CD14-positive monocyte (primary cell): Measurements from ENCODE around the gene ZIC5. TPM values are rescaled to one million over a fixed set of nuclear protein-coding genes. Genes with fewer than 3 reads are reported as not detected.

Source experiments
- DNase-seq, 3 donors: peaks; one replicate each; pipeline ENCODE4 v3.0.0-alpha.2; 2011 to 2022
- H2AFZ ChIP-seq: 2 replicates; pipeline ENCODE4 v1.6.0; 2012; ENCODE audit warnings: mild to moderate bottlenecking, low read depth, low read length, inconsistent platforms; ENCODE audit not compliant: insufficient read depth, poor library complexity, severe bottlenecking
- H3K27ac ChIP-seq, 2 donors: 1 replicate in 1 of 2; 2 replicates in 1 of 2; pipeline ENCODE4 v1.5.1; 2012 to 2013; ENCODE audit warnings: low read length in 2 of 2, control low read depth in 1 of 2, inconsistent platforms in 1 of 2, low read depth in 1 of 2, mild to moderate bottlenecking in 1 of 2
- H3K27me3 ChIP-seq, 2 donors: one replicate each; pipeline versions ENCODE4 v1.6.0 to v1.6.1; 2011 to 2013; ENCODE audit warnings: low read length in 2 of 2; ENCODE audit not compliant: control insufficient read depth in 2 of 2, insufficient read depth in 2 of 2
- H3K36me3 ChIP-seq, 2 donors: replicated peaks in 1 of 2; 1 replicate in 1 of 2; 2 replicates in 1 of 2; pipeline versions ENCODE4 v1.5.1 to v1.6.1; 2012 to 2013; ENCODE audit warnings: low read length in 2 of 2, control low read depth in 1 of 2, inconsistent platforms in 1 of 2, mild to moderate bottlenecking in 1 of 2; ENCODE audit not compliant: insufficient read depth in 2 of 2, control insufficient read depth in 1 of 2
- H3K4me1 ChIP-seq, 2 donors: 1 replicate in 1 of 2; 2 replicates in 1 of 2; pipeline versions ENCODE4 v1.5.1 to v1.6.1; 2012 to 2013; ENCODE audit warnings: low read length in 2 of 2, control low read depth in 1 of 2, inconsistent platforms in 1 of 2, mild to moderate bottlenecking in 1 of 2, moderate library complexity in 1 of 2; ENCODE audit not compliant: insufficient read depth in 2 of 2, control insufficient read depth in 1 of 2
- H3K4me2 ChIP-seq: replicated peaks from 2 replicates; pipeline ENCODE3; 2012; ENCODE audit warnings: low read length, moderate library complexity, mild to moderate bottlenecking; ENCODE audit not compliant: poor library complexity, severe bottlenecking; ENCODE audit errors: extremely low read depth
- H3K4me3 ChIP-seq, 3 experiments: fragments of 200-600 bp in 1 of 3; sonication (generic) in 1 of 3; replicated peaks in 1 of 3; 1 replicate in 2 of 3; 2 replicates in 1 of 3; pipeline ENCODE4 v1.5.1; 2011 to 2013; ENCODE audit warnings: low read length in 3 of 3, mild to moderate bottlenecking in 3 of 3, control low read depth in 2 of 3, low read depth in 2 of 3, inconsistent platforms in 1 of 3, moderate library complexity in 1 of 3
- H3K79me2 ChIP-seq: 2 replicates; pipeline ENCODE4 v1.6.0; 2012; ENCODE audit warnings: mild to moderate bottlenecking, control low read depth, inconsistent platforms, low read length, moderate library complexity; ENCODE audit not compliant: insufficient read depth
- H3K9ac ChIP-seq: 2 replicates; pipeline ENCODE4 v1.6.0; 2017; ENCODE audit warnings: low read length, mild to moderate bottlenecking; ENCODE audit not compliant: insufficient read depth, poor library complexity, severe bottlenecking
- H3K9me3 ChIP-seq, 2 donors: replicated peaks in 1 of 2; 1 replicate in 1 of 2; 2 replicates in 1 of 2; pipeline versions ENCODE4 v1.5.1 to v1.6.1; 2012 to 2013; ENCODE audit warnings: low read length in 2 of 2, control low read depth in 1 of 2; ENCODE audit not compliant: control insufficient read depth in 1 of 2, insufficient read depth in 1 of 2
- H4K20me1 ChIP-seq: 2 replicates; pipeline ENCODE4 v1.6.0; 2012; ENCODE audit warnings: mild to moderate bottlenecking, low read length, control low read depth, moderate library complexity; ENCODE audit not compliant: insufficient read depth
- H3K27ac Mint-ChIP-seq, 7 donors: one replicate each; pipeline ENCODE4 v1.8.0; 2020; ENCODE audit warnings: mild to moderate bottlenecking in 7 of 7, mixed read lengths in 7 of 7, moderate library complexity in 6 of 7, inconsistent platforms in 2 of 7
- H3K27me3 Mint-ChIP-seq, 3 donors: one replicate each; pipeline ENCODE4 v1.8.0; 2021 to 2022; ENCODE audit warnings: low read depth in 3 of 3, mild to moderate bottlenecking in 3 of 3, mixed read lengths in 3 of 3, moderate library complexity in 3 of 3, inconsistent platforms in 1 of 3
- H3K36me3 Mint-ChIP-seq, 2 donors: one replicate each; pipeline ENCODE4 v1.8.0; 2020; ENCODE audit warnings: mixed read lengths in 2 of 2, inconsistent platforms in 1 of 2, mild to moderate bottlenecking in 1 of 2
- H3K4me1 Mint-ChIP-seq: one replicate; pipeline ENCODE4 v1.8.0; 2020; ENCODE audit warnings: mild to moderate bottlenecking, mixed read lengths
- H3K4me3 Mint-ChIP-seq, 2 donors: one replicate each; pipeline ENCODE4 v1.8.0; 2020; ENCODE audit warnings: mild to moderate bottlenecking in 2 of 2, mixed read lengths in 2 of 2, moderate library complexity in 1 of 2
- H3K9me3 Mint-ChIP-seq, 7 donors: one replicate each; pipeline ENCODE4 v1.8.0; 2020 to 2022; ENCODE audit warnings: mixed read lengths in 7 of 7, mild to moderate bottlenecking in 6 of 7, moderate library complexity in 6 of 7, inconsistent platforms in 2 of 7
- CTCF ChIP-seq: fragments of 200-600 bp; IDR thresholded peaks from one replicate; pipeline ENCODE4 v1.8.0; 2022; ENCODE audit warnings: antibody characterized with exemption, mild to moderate bottlenecking
- WGBS: methylation state at CpG from one replicate; pipeline ENCODE4 v1.1.5; 2013; ENCODE audit warnings: missing lambda C conversion rate; ENCODE audit not compliant: insufficient coverage; 5-methylcytosine and 5-hydroxymethylcytosine counted together
- intact Hi-C, 2 donors: fragments of 100-400 bp; cut with micrococcal nuclease; formaldehyde crosslinking; loops; one replicate each; pipeline versions ENCODE4 v1.15.0 to v1.15.1; 2023
- polyA plus RNA-seq, 3 donors: library from polyadenylated mRNA; depleted of rRNA in 1 of 3; unstranded in 2 of 3; stranded (reverse) in 1 of 3; fragments of 300-500 nt in 2 of 3; fragments of >200 nt in 1 of 3; fragmentation: Illumina TruSeq in 2 of 3; gene quantifications; 1 replicate in 2 of 3; 2 replicates in 1 of 3; pipeline ENCODE4 v1.2.3, GENCODE V29; 2012 to 2021

Gene ZIC5
- polyA plus RNA-seq, 3 donors = not detected

- H3K4me2 ChIP-seq = no peak overlapping the region
- Mint-ChIP-seq H3K4me3 (peak overlapping the region in 1 of 2 donors; percentile 82), H3K9me3 (peaks cover 0 to 50% (median 26%) of the 10 kb centered on the region in 7 donors), H3K27me3 (peaks cover 78 to 97% (median 85%) of the 10 kb centered on the region in 3 donors), H3K27ac (no peak overlapping the region), H3K36me3 (peaks cover 4 to 16% of the 10 kb centered on the region in 2 donors), H3K4me1 (peaks cover 35% of the 10 kb centered on the region)
- H3K4me1 ChIP-seq = peaks cover 28 to 56% of the 10 kb centered on the region in 2 donors
- no peaks in the 10 kb centered on the region for H3K79me2 ChIP-seq
- H3K9ac ChIP-seq = no peak overlapping the region
- no peak for DNase-seq
- no peaks in the 10 kb centered on the region for H4K20me1 ChIP-seq
- no peak overlapping the region for H3K4me3 ChIP-seq
- peaks cover 17 to 72% of the 10 kb centered on the region in 2 donors for H3K9me3 ChIP-seq
- no peak overlapping the region for H2AFZ ChIP-seq
- 6% methylated on average over 7 of the region's 18 CpGs for WGBS
- H3K36me3 ChIP-seq = no peaks in the 10 kb centered on the region
- H3K27ac ChIP-seq = no peak overlapping the region
- intact Hi-C loops = no loop called here
- peaks cover 78 to 85% of the 10 kb centered on the region in 2 donors for H3K27me3 ChIP-seq
- TF ChIP-seq CTCF = no peak
These were observed 7.4 kb upstream of the ZIC5 start for GRCh38 chr13:99978799-99979452.

GRCh38 chr13:99977912-99978798, 6.6 kb upstream of the ZIC5 start:
- H3K27ac ChIP-seq = no peak overlapping the region
- peaks cover 28 to 55% of the 10 kb centered on the region in 2 donors for H3K4me1 ChIP-seq
- H3K4me2 ChIP-seq = no peak overlapping the region
- H3K36me3 ChIP-seq = no peaks in the 10 kb centered on the region
- peak overlapping the region in 1 of 7 donors; percentile 10 for H3K27ac Mint-ChIP-seq
- peaks cover 0 to 47% (median 25%) of the 10 kb centered on the region in 7 donors for H3K9me3 Mint-ChIP-seq
- H4K20me1 ChIP-seq = no peaks in the 10 kb centered on the region
- WGBS = 8% methylated on average over 43 of the region's 52 CpGs
- intact Hi-C loops = no loop called here
- no peak for TF ChIP-seq CTCF
- no peak overlapping the region for H3K9ac ChIP-seq
- peaks cover 78 to 97% (median 85%) of the 10 kb centered on the region in 3 donors for H3K27me3 Mint-ChIP-seq
- no peak overlapping the region for H2AFZ ChIP-seq
- H3K4me3 ChIP-seq = no peak overlapping the region
- peaks cover 31% of the 10 kb centered on the region for H3K4me1 Mint-ChIP-seq
- H3K79me2 ChIP-seq = no peaks in the 10 kb centered on the region
- DNase-seq = no peak
- H3K27me3 ChIP-seq = peaks cover 78 to 85% of the 10 kb centered on the region in 2 donors
- peak overlapping the region in 1 of 2 donors; percentile 82 for H3K4me3 Mint-ChIP-seq
- peaks cover 0 to 16% of the 10 kb centered on the region in 2 donors for H3K36me3 Mint-ChIP-seq
- peaks cover 11 to 72% of the 10 kb centered on the region in 2 donors for H3K9me3 ChIP-seq
